Measurements from ENCODE around the gene OR2AJ1. TPM values are rescaled to one million over a fixed set of nuclear protein-coding genes. Genes with fewer than 3 reads are reported as not detected.

Gene OR2AJ1
- total RNA-seq, 2 donors from 2014 or later: not detected

DNA sequence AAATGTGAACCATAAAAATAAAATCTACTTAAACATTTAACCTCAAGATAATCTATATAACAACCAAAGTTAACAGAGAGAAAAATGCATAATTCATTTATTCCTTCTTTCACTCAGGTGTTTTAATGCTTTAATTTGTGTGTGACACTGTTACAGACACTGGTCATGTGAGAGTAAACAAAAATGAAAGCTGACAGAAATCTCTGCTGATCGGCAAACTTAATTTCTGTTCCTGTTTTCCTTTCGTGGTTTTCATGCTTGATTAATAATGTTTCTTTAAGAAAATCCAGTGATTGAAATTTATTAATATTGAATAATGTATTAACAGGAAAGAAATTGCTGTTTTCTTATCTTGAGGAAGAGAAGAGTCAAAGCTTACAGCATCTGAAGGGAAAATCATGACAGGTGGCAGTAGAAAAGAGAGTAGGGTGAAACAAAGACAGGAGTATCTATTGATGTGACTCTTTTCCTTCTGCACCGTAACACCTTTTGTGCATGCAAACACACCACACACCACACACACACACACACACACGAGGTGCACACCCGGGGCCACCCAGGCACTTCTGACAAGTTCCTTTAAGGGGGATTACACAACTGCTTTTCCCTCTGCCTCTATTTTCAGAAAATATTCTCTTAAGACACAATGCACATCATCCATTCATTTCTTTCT is 42.0 kb downstream of the OR2AJ1 start:
- H3K4me1 ChIP-seq (replicated peaks): no peaks in the 10 kb centered on the region
- no peak overlapping the region for H3K27ac ChIP-seq
- no peaks in the 10 kb centered on the region for H3K36me3 ChIP-seq
- no peak overlapping the region for H3K4me3 ChIP-seq
- H3K9me3 ChIP-seq: no peaks in the 10 kb centered on the region
- WGBS: 76% methylated on average over 5 of the region's 5 CpGs
- intact Hi-C loops (cut with DNase I): no loop called here
- DNase-seq (ENCODE audit: low spot score): no peak
- no peaks in the 10 kb centered on the region for H3K27me3 ChIP-seq (replicated peaks; ENCODE audit: insufficient read depth)
- no peak for TF ChIP-seq POLR2AphosphoS5 (IDR thresholded peaks at IDR 0.05)
- TF ChIP-seq POLR2A (IDR thresholded peaks at IDR 0.05): no peak
- TF ChIP-seq, protein P1, sequence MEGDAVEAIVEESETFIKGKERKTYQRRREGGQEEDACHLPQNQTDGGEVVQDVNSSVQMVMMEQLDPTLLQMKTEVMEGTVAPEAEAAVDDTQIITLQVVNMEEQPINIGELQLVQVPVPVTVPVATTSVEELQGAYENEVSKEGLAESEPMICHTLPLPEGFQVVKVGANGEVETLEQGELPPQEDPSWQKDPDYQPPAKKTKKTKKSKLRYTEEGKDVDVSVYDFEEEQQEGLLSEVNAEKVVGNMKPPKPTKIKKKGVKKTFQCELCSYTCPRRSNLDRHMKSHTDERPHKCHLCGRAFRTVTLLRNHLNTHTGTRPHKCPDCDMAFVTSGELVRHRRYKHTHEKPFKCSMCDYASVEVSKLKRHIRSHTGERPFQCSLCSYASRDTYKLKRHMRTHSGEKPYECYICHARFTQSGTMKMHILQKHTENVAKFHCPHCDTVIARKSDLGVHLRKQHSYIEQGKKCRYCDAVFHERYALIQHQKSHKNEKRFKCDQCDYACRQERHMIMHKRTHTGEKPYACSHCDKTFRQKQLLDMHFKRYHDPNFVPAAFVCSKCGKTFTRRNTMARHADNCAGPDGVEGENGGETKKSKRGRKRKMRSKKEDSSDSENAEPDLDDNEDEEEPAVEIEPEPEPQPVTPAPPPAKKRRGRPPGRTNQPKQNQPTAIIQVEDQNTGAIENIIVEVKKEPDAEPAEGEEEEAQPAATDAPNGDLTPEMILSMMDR (IDR thresholded peaks at IDR 0.05): no peak

Other genes starting within 250 kb of the OR2AJ1 start
- gene OR13G1, start 245.2 kb upstream of the OR2AJ1 start, total RNA-seq: not detected
- not detected for gene OR6F1, start 208.2 kb upstream of the OR2AJ1 start, total RNA-seq
- under 1 TPM in 1 of 2 donors, not detected in 1; 0.91 TPM for gene OR14K1, start 186.3 kb upstream of the OR2AJ1 start, total RNA-seq
- not detected for gene OR14A2, start 176.7 kb upstream of the OR2AJ1 start, total RNA-seq
- gene OR1C1, start 164.3 kb upstream of the OR2AJ1 start, total RNA-seq: not detected
- gene OR14A16, start 100.8 kb upstream of the OR2AJ1 start, total RNA-seq: not detected
- not detected for gene OR11L1, start 83.0 kb upstream of the OR2AJ1 start, total RNA-seq
- gene TRIM58, start 67.7 kb upstream of the OR2AJ1 start, total RNA-seq: 1 to 10 TPM in 1 of 2 donors, under 1 TPM in 1; 0.36 to 9.6 TPM
- gene OR2W3, start 29.3 kb upstream of the OR2AJ1 start, total RNA-seq: 1 to 10 TPM in 1 of 2 donors, under 1 TPM in 1; 0.23 to 2.4 TPM
- gene OR2T8, start 4.6 kb upstream of the OR2AJ1 start, total RNA-seq: not detected
- gene OR2L8, start 24.0 kb downstream of the OR2AJ1 start, total RNA-seq: 1 to 10 TPM in 1 of 2 donors, not detected in 1; 2.4 TPM
- not detected for gene OR2AK2, start 40.3 kb downstream of the OR2AJ1 start, total RNA-seq
- not detected for gene OR2L5, start 88.8 kb downstream of the OR2AJ1 start, total RNA-seq
- gene OR2L2, start 105.2 kb downstream of the OR2AJ1 start, total RNA-seq: under 1 TPM in 1 of 2 donors, not detected in 1; 0.17 TPM
- under 1 TPM in 1 of 2 donors, not detected in 1; 0.41 TPM for gene OR2L3, start 121.9 kb downstream of the OR2AJ1 start, total RNA-seq
- not detected for gene OR2L13, start 170.3 kb downstream of the OR2AJ1 start, total RNA-seq
- gene OR2M5, start 220.3 kb downstream of the OR2AJ1 start, total RNA-seq: not detected
- not detected for gene OR2M2, start 249.9 kb downstream of the OR2AJ1 start, total RNA-seq

Data from prostate gland (tissue), 2 donors.